ENCODE measurements around the gene SNAPC3.
A peak's percentile ranks its signal among the peaks of the same experiment; 100 is the strongest.

SNAPC3 gene

GRCh38 chr9:15510789-15511575 is 88.3 kb downstream of the SNAPC3 start, which contains the start of gene PSIP1 (continued):
- TF ChIP-seq ZNF214 (tag by site-specific recombination; IDR thresholded peaks at IDR 0.05; ENCODE audit: borderline replicate concordance) (no peak), ZSCAN18 (tag by site-specific recombination; IDR thresholded peaks at IDR 0.05) (no peak; the same call in 1 of the 2 replicates), ZSCAN16 (tag by site-specific recombination; IDR thresholded peaks at IDR 0.05) (no peak), FEZF1 (tag by site-specific recombination; IDR thresholded peaks at IDR 0.05) (no peak), ZNF354C (tag by site-specific recombination; IDR thresholded peaks at IDR 0.05; ENCODE audit: borderline replicate concordance, low read depth) (no peak), ZNF248 (tag by site-specific recombination; IDR thresholded peaks at IDR 0.05) (no peak), ZNF169 (tag by site-specific recombination; IDR thresholded peaks at IDR 0.05) (no peak), ZNF792 (tag by site-specific recombination; IDR thresholded peaks at IDR 0.05) (no peak), ZNF311 (tag by site-specific recombination; IDR thresholded peaks at IDR 0.05; ENCODE audit: borderline replicate concordance) (no peak), KLF10 (tag by site-specific recombination; IDR thresholded peaks at IDR 0.05) (peak; percentile 9; the same call in 1 of the 2 replicates), ZNF433 (tag by site-specific recombination; IDR thresholded peaks at IDR 0.05; ENCODE audit: low read depth) (no peak), ZNF629 (tag by site-specific recombination; IDR thresholded peaks at IDR 0.05) (peak; percentile 62), ZNF530 (tag by site-specific recombination; IDR thresholded peaks at IDR 0.05; ENCODE audit: low read depth) (no peak), ZBTB48 (tag by site-specific recombination; IDR thresholded peaks at IDR 0.05) (peak; percentile 79), ZNF416 (tag by site-specific recombination; IDR thresholded peaks at IDR 0.05) (no peak), KLF1 (tag by site-specific recombination; IDR thresholded peaks at IDR 0.05) (peak; percentile 49; the same call in 1 of the 2 replicates), TRIM28 (IDR thresholded peaks at IDR 0.05; ENCODE audit: borderline replicate concordance, low read length) (no peak), ZNF280D (tag by site-specific recombination; IDR thresholded peaks at IDR 0.05) (no peak), ZNF391 (tag by site-specific recombination; IDR thresholded peaks at IDR 0.05; ENCODE audit: borderline replicate concordance, low read depth) (peak; percentile 73; the same call in 1 of the 2 replicates), ZNF560 (tag by site-specific recombination; IDR thresholded peaks at IDR 0.05; ENCODE audit: borderline replicate concordance) (no peak), IKZF3 (tag by site-specific recombination; IDR thresholded peaks at IDR 0.05) (no peak), ZNF639 (tag by site-specific recombination; IDR thresholded peaks at IDR 0.05) (peak; percentile 69), ZNF157 (tag by site-specific recombination; IDR thresholded peaks at IDR 0.05) (no peak), HOXA7 (CRISPR knock-in tag; IDR thresholded peaks at IDR 0.05; ENCODE audit: borderline replicate concordance) (no peak), ZNF324 (tag by site-specific recombination; IDR thresholded peaks at IDR 0.05) (0 out of 2 replicates have a peak, but pooled peaks have one; percentile 64), EGR2 (tag by site-specific recombination; IDR thresholded peaks at IDR 0.05; ENCODE audit: low read depth) (peak; percentile 65), SALL2 (tag by site-specific recombination; IDR thresholded peaks at IDR 0.05; ENCODE audit: borderline replicate concordance) (no peak)
- TF ChIP-seq, protein P1, sequence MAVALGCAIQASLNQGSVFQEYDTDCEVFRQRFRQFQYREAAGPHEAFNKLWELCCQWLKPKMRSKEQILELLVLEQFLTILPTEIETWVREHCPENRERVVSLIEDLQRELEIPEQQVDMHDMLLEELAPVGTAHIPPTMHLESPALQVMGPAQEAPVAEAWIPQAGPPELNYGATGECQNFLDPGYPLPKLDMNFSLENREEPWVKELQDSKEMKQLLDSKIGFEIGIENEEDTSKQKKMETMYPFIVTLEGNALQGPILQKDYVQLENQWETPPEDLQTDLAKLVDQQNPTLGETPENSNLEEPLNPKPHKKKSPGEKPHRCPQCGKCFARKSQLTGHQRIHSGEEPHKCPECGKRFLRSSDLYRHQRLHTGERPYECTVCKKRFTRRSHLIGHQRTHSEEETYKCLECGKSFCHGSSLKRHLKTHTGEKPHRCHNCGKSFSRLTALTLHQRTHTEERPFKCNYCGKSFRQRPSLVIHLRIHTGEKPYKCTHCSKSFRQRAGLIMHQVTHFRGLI (tag by site-specific recombination; IDR thresholded peaks at IDR 0.05), result no peak
